Adrenal gland (tissue), 12 donors: ENCODE measurements around the gene USP11. TPM values are rescaled to one million over a fixed set of nuclear protein-coding genes. Genes with fewer than 3 reads are reported as not detected.

Experiments used
- DNase-seq, 7 donors: peaks; one replicate each; pipeline ENCODE4 v3.0.0-alpha.2; 2019 to 2020
- H3K27ac ChIP-seq, 5 donors: fragments of 200-600 bp; sonication (generic) in 4 of 5; 1 replicate in 3 of 5; 2 replicates in 2 of 5; pipeline versions ENCODE4 v1.5.1 to v1.8.0; 2016 to 2020; ENCODE audit warnings: mild to moderate bottlenecking in 1 of 5
- H3K27me3 ChIP-seq: fragments of 200-600 bp; 2 replicates; pipeline ENCODE4 v1.8.0; 2021
- H3K36me3 ChIP-seq, 2 donors: fragments of 200-600 bp; replicated peaks in 1 of 2; 1 replicate in 1 of 2; 2 replicates in 1 of 2; pipeline versions ENCODE4 v1.5.1 to v1.8.0; 2018 to 2022
- H3K4me1 ChIP-seq, 2 donors: fragments of 200-600 bp; replicated peaks in 1 of 2; 1 replicate in 1 of 2; 2 replicates in 1 of 2; pipeline versions ENCODE4 v1.5.1 to v1.8.0; 2018 to 2021
- H3K4me3 ChIP-seq, 4 donors: fragments of 200-600 bp; sonication (generic) in 3 of 4; one replicate each; pipeline ENCODE4 v1.5.1; 2016 to 2018
- H3K9me3 ChIP-seq, 3 donors: fragments of 200-600 bp; sonication (generic) in 1 of 3; replicated peaks in 1 of 3; 1 replicate in 2 of 3; 2 replicates in 1 of 3; pipeline versions ENCODE4 v1.5.1 to v1.8.0; 2016 to 2021
- POLR2A ChIP-seq, 2 donors: fragments of 450-650 bp; IDR thresholded peaks; one replicate each; pipeline ENCODE4 v1.6.1; 2017; ENCODE audit warnings: antibody characterized with exemption in 2 of 2, mild to moderate bottlenecking in 2 of 2, moderate library complexity in 1 of 2
- WGBS, 4 donors: extraction: QIAGEN DNeasy Blood & Tissue Kit in 2 of 4; methylation state at CpG; one replicate each; pipeline versions ENCODE4 v1.1.5 to v1.1.7; 2013 to 2017; 5-methylcytosine and 5-hydroxymethylcytosine counted together
- intact Hi-C, 2 donors: fragments of 100-400 bp; cut with DNase I; formaldehyde crosslinking; loops; one replicate each; pipeline versions ENCODE4 v1.14.1 to v1.15.0; 2022 to 2023
- polyA plus RNA-seq, 3 donors: library from polyadenylated mRNA; stranded (reverse); fragments of 200-250 nt in 2 of 3; fragments of 350-450 nt in 1 of 3; fragmentation: Illumina TruSeq in 1 of 3; extraction: RNeasy Lipid Tissue Mini Kit (QIAGEN cat#74804) in 1 of 3; gene quantifications; one replicate each; pipeline ENCODE4 v1.2.3, GENCODE V29; 2013 to 2014
- total RNA-seq, 9 donors: library from RNA; depleted of rRNA in 4 of 9; stranded (reverse); fragments of >200 nt in 4 of 9; fragments of 120-200 nt in 1 of 9; fragmentation: NEBNext Ultra II Directional in 1 of 9; extraction: Animal tissue kit (Norgen Biotek cat#: 25700) in 1 of 9; gene quantifications; one replicate each; pipeline versions ENCODE4 v1.1.0 to v1.2.4, GENCODE V29; 2013 to 2023
- TF ChIP-seq, protein P1 (sequence below), 6 experiments: fragments of 450-650 bp in 4 of 6; fragments of 200-600 bp in 2 of 6; sonication (generic) in 1 of 6; IDR thresholded peaks; 1 replicate in 5 of 6; 2 replicates in 1 of 6; pipeline versions ENCODE4 v1.5.1 to v1.8.0; 2016 to 2021; ENCODE audit warnings: antibody characterized with exemption in 6 of 6, mild to moderate bottlenecking in 2 of 6, moderate library complexity in 1 of 6
- donor health status: healthy with polysubstance abuse.
- donor health status: Bipolar disorder and iron deficiency.
- donor health status: DM: yes; HTN: yes; CAD: no.
- donor health status: DM: no; HTN: no; CAD: no.
- donor health status: DM: no; HTN: no; CAD: no.
- donor health status: DM: yes; HTN: yes; CAD: no.

The USP11 gene
- total and polyA plus RNA-seq, 12 donors: 27.4 to 63.0 (median 52.1) TPM

DNA sequence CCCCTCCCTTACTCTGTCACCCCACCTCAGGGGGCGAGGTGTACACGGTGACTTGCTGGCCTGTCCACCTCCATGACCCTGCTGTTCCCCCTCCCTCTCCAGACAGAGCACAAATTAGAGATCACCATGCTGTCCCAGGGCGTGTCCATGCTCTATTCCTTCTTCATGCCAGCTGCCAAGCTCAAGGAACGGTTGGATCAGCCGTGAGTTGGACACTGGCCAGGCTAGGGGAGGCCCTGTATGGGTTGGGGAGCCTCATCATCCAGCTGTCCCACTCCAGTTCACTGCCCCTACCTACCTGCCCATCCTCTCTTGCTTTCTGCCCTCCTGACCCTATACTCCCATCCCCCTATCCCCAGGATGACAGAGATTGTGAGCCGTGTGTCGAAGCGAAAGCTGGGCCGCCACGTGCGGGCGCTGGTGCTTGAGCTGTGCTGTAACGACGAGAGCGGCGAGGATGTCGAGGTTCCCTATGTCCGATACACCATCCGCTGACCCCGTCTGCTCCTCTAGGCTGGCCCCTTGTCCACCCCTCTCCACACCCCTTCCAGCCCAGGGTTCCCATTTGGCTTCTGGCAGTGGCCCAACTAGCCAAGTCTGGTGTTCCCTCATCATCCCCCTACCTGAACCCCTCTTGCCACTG is 18.3 kb upstream of the USP11 start:
- TF ChIP-seq, protein P1, sequence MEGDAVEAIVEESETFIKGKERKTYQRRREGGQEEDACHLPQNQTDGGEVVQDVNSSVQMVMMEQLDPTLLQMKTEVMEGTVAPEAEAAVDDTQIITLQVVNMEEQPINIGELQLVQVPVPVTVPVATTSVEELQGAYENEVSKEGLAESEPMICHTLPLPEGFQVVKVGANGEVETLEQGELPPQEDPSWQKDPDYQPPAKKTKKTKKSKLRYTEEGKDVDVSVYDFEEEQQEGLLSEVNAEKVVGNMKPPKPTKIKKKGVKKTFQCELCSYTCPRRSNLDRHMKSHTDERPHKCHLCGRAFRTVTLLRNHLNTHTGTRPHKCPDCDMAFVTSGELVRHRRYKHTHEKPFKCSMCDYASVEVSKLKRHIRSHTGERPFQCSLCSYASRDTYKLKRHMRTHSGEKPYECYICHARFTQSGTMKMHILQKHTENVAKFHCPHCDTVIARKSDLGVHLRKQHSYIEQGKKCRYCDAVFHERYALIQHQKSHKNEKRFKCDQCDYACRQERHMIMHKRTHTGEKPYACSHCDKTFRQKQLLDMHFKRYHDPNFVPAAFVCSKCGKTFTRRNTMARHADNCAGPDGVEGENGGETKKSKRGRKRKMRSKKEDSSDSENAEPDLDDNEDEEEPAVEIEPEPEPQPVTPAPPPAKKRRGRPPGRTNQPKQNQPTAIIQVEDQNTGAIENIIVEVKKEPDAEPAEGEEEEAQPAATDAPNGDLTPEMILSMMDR (IDR thresholded peaks at IDR 0.05): no peak
- TF ChIP-seq POLR2A (IDR thresholded peaks at IDR 0.05): no peak
- H3K9me3 ChIP-seq: no peaks in the 10 kb centered on the region
- WGBS, 4 donors: 83 to 98% (median 90%) methylated on average over 7 to 20 of the region's 20 CpGs
- no peak overlapping the region for H3K27ac ChIP-seq
- H3K4me3 ChIP-seq: no peak overlapping the region
- peaks cover 5 to 12% of the 10 kb centered on the region in 2 donors for H3K4me1 ChIP-seq
- peak in 1 of 7 donors; percentile 26 for DNase-seq
- intact Hi-C loops: no loop called here
- no peaks in the 10 kb centered on the region for H3K27me3 ChIP-seq
- H3K36me3 ChIP-seq: peaks cover 0 to 66% of the 10 kb centered on the region in 2 donors

DNA sequence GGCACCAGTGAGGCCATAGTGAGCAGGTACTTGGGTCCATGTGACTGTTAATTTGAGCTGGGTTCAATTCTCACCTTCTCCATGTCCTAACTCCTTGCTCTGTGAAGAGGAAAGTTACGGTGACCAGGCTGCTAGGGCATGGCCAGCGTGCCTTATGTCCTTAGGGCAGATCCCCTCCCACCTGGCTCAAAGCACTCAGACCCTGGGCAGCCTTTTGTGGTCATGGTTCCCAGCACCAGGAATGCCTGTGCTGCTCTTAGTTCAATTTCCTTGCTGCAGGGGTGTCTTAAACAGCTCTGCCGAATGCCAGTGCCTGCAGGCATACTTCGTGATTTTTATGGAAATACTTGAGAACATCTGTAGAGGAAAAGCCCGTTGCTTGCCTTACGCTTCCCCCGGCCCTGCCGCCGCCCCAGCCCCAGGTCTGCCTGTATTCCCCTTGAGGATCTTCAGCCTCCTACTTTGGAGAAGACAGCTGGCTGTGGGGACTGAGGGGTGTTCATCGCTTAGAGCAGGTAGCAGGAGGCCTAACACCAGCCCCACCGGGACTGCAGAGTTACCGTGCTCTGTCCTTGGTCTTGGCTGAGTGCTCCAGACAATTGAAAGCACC is 17.4 kb upstream of the USP11 start:
- H3K36me3 ChIP-seq: peaks cover 0 to 58% of the 10 kb centered on the region in 2 donors
- 60 to 91% (median 88%) methylated on average over 1 to 12 of the region's 12 CpGs for WGBS, 4 donors
- H3K27ac ChIP-seq: peak overlapping the region in 1 of 5 donors; percentile 2

DNA sequence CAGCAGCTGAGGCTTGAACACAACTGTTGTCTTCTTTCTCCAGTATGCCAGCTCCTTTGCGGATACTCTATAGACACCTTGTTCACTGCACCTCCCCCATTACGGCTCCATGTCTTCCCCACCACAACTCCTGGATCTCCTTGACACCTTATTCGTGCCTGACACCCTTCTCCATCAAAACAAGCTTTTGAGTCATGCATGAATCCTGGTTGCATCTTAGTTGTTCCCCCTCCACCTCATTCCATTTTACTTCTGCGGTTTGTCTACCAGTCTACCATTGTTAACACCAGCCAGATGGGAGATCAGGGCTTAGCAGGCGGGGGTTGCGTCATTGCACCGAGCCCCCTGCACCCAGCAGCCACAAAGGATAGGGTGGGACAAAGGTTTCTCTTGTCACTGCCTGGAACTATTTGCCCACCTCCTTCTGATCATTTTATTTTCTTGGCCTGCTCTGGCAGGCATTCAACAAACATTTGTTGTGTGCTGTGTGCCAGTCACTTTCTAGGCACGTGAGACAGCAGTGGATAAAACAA is 16.4 kb upstream of the USP11 start:
- WGBS, 4 donors: 73 to 87% (median 81%) methylated on average over 8 of the region's 8 CpGs
- Histone ChIP-seq H3K4me3 (no peak overlapping the region), H3K4me1 (peaks cover 9 to 25% of the 10 kb centered on the region in 2 donors), H3K27me3 (no peaks in the 10 kb centered on the region), H3K9me3 (no peaks in the 10 kb centered on the region), H3K27ac (peak overlapping the region; percentile 78 to 98 (median 89)), H3K36me3 (peaks cover 0 to 47% of the 10 kb centered on the region in 2 donors)
- peak in 1 of 7 donors; percentile 12 for DNase-seq
- no peak for TF ChIP-seq POLR2A (IDR thresholded peaks at IDR 0.05)
- TF ChIP-seq, protein P1 (IDR thresholded peaks at IDR 0.05): no peak
- intact Hi-C loops: no loop called here

More for the DNA sequence above, 17.4 kb upstream of the USP11 start:
- TF ChIP-seq, protein P1 (IDR thresholded peaks at IDR 0.05): no peak
- no peak for TF ChIP-seq POLR2A (IDR thresholded peaks at IDR 0.05)
- DNase-seq: peak in 1 of 7 donors; percentile 15
- Histone ChIP-seq H3K4me1 (peaks cover 9 to 18% of the 10 kb centered on the region in 2 donors), H3K27me3 (no peaks in the 10 kb centered on the region), H3K4me3 (no peak overlapping the region), H3K9me3 (no peaks in the 10 kb centered on the region)
- intact Hi-C loops: no loop called here

DNA sequence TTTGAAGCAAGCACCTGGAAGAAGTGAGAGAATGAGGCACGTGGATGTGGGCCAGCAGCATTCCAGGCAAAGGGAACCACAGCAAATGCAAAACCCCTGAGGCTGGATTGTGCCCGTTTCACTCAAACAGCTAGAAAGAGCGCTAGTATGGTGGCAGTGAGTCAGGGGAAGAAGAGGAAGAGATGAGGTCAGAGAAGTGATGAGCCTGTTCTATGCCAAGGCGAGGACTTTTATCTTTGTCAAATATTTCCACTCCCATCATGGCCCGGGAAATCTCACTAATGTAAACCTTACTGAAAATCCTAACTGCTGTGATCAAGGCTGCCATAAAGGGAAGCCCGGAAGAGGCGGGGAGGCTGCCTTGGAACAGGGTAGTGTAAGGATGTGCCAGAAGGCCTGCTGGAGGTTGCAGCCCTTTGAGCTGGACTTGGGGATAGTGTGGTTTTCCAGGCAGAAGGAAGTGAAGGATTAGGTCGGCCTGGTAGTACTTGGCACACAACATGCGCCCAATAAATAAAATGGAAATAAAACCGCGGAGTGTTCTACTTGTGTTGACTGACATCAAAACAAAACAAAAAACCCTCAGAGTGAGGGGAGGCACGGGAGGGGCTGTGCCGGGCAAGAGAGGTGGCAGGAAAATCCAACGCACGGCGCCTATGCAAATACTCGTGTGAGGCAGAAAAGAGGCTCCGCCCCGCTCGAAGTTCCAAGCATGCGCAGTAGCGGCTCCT is 15.5 kb upstream of the USP11 start:
- intact Hi-C loops: no loop called here
- peak in 1 of 2 donors; percentile 31 for TF ChIP-seq POLR2A (IDR thresholded peaks at IDR 0.05)
- TF ChIP-seq, protein P1 (IDR thresholded peaks at IDR 0.05): no peak
- peak; percentile 45 to 67 (median 58) for DNase-seq
- WGBS, 4 donors: 1 to 21% (median 11%) methylated on average over 22 of the region's 22 CpGs
- peak overlapping the region; percentile 78 to 98 (median 89) for H3K27ac ChIP-seq
- H3K4me3 ChIP-seq: peak overlapping the region in 1 of 4 donors; percentile 14
- H3K9me3 ChIP-seq: no peaks in the 10 kb centered on the region
- peaks cover 9 to 25% of the 10 kb centered on the region in 2 donors for H3K4me1 ChIP-seq
- no peaks in the 10 kb centered on the region for H3K27me3 ChIP-seq
- H3K36me3 ChIP-seq: peaks cover 0 to 41% of the 10 kb centered on the region in 2 donors
